CD14-positive monocyte (primary cell): ENCODE results near the gene CDCA8. TPM values are rescaled to one million over a fixed set of nuclear protein-coding genes. Genes with fewer than 3 reads are reported as not detected.

Experiments
- DNase-seq, 3 donors: peaks; one replicate each; pipeline ENCODE4 v3.0.0-alpha.2; 2011 to 2022
- H2AFZ ChIP-seq: 2 replicates; pipeline ENCODE4 v1.6.0; 2012; ENCODE audit warnings: mild to moderate bottlenecking, low read depth, low read length, inconsistent platforms; ENCODE audit not compliant: insufficient read depth, poor library complexity, severe bottlenecking
- H3K27ac ChIP-seq, 2 donors: 1 replicate in 1 of 2; 2 replicates in 1 of 2; pipeline ENCODE4 v1.5.1; 2012 to 2013; ENCODE audit warnings: low read length in 2 of 2, control low read depth in 1 of 2, inconsistent platforms in 1 of 2, low read depth in 1 of 2, mild to moderate bottlenecking in 1 of 2
- H3K27me3 ChIP-seq, 2 donors: one replicate each; pipeline versions ENCODE4 v1.6.0 to v1.6.1; 2011 to 2013; ENCODE audit warnings: low read length in 2 of 2; ENCODE audit not compliant: control insufficient read depth in 2 of 2, insufficient read depth in 2 of 2
- H3K36me3 ChIP-seq, 2 donors: replicated peaks in 1 of 2; 1 replicate in 1 of 2; 2 replicates in 1 of 2; pipeline versions ENCODE4 v1.5.1 to v1.6.1; 2012 to 2013; ENCODE audit warnings: low read length in 2 of 2, control low read depth in 1 of 2, inconsistent platforms in 1 of 2, mild to moderate bottlenecking in 1 of 2; ENCODE audit not compliant: insufficient read depth in 2 of 2, control insufficient read depth in 1 of 2
- H3K4me1 ChIP-seq, 2 donors: 1 replicate in 1 of 2; 2 replicates in 1 of 2; pipeline versions ENCODE4 v1.5.1 to v1.6.1; 2012 to 2013; ENCODE audit warnings: low read length in 2 of 2, control low read depth in 1 of 2, inconsistent platforms in 1 of 2, mild to moderate bottlenecking in 1 of 2, moderate library complexity in 1 of 2; ENCODE audit not compliant: insufficient read depth in 2 of 2, control insufficient read depth in 1 of 2
- H3K4me2 ChIP-seq: replicated peaks from 2 replicates; pipeline ENCODE3; 2012; ENCODE audit warnings: low read length, moderate library complexity, mild to moderate bottlenecking; ENCODE audit not compliant: poor library complexity, severe bottlenecking; ENCODE audit errors: extremely low read depth
- H3K4me3 ChIP-seq, 3 experiments: fragments of 200-600 bp in 1 of 3; sonication (generic) in 1 of 3; replicated peaks in 1 of 3; 1 replicate in 2 of 3; 2 replicates in 1 of 3; pipeline ENCODE4 v1.5.1; 2011 to 2013; ENCODE audit warnings: low read length in 3 of 3, mild to moderate bottlenecking in 3 of 3, control low read depth in 2 of 3, low read depth in 2 of 3, inconsistent platforms in 1 of 3, moderate library complexity in 1 of 3
- H3K79me2 ChIP-seq: 2 replicates; pipeline ENCODE4 v1.6.0; 2012; ENCODE audit warnings: mild to moderate bottlenecking, control low read depth, inconsistent platforms, low read length, moderate library complexity; ENCODE audit not compliant: insufficient read depth
- H3K9ac ChIP-seq: 2 replicates; pipeline ENCODE4 v1.6.0; 2017; ENCODE audit warnings: low read length, mild to moderate bottlenecking; ENCODE audit not compliant: insufficient read depth, poor library complexity, severe bottlenecking
- H3K9me3 ChIP-seq, 2 donors: replicated peaks in 1 of 2; 1 replicate in 1 of 2; 2 replicates in 1 of 2; pipeline versions ENCODE4 v1.5.1 to v1.6.1; 2012 to 2013; ENCODE audit warnings: low read length in 2 of 2, control low read depth in 1 of 2; ENCODE audit not compliant: control insufficient read depth in 1 of 2, insufficient read depth in 1 of 2
- H4K20me1 ChIP-seq: 2 replicates; pipeline ENCODE4 v1.6.0; 2012; ENCODE audit warnings: mild to moderate bottlenecking, low read length, control low read depth, moderate library complexity; ENCODE audit not compliant: insufficient read depth
- H3K27ac Mint-ChIP-seq, 7 donors: one replicate each; pipeline ENCODE4 v1.8.0; 2020; ENCODE audit warnings: mild to moderate bottlenecking in 7 of 7, mixed read lengths in 7 of 7, moderate library complexity in 6 of 7, inconsistent platforms in 2 of 7
- H3K27me3 Mint-ChIP-seq, 3 donors: one replicate each; pipeline ENCODE4 v1.8.0; 2021 to 2022; ENCODE audit warnings: low read depth in 3 of 3, mild to moderate bottlenecking in 3 of 3, mixed read lengths in 3 of 3, moderate library complexity in 3 of 3, inconsistent platforms in 1 of 3
- H3K36me3 Mint-ChIP-seq, 2 donors: one replicate each; pipeline ENCODE4 v1.8.0; 2020; ENCODE audit warnings: mixed read lengths in 2 of 2, inconsistent platforms in 1 of 2, mild to moderate bottlenecking in 1 of 2
- H3K4me1 Mint-ChIP-seq: one replicate; pipeline ENCODE4 v1.8.0; 2020; ENCODE audit warnings: mild to moderate bottlenecking, mixed read lengths
- H3K4me3 Mint-ChIP-seq, 2 donors: one replicate each; pipeline ENCODE4 v1.8.0; 2020; ENCODE audit warnings: mild to moderate bottlenecking in 2 of 2, mixed read lengths in 2 of 2, moderate library complexity in 1 of 2
- H3K9me3 Mint-ChIP-seq, 7 donors: one replicate each; pipeline ENCODE4 v1.8.0; 2020 to 2022; ENCODE audit warnings: mixed read lengths in 7 of 7, mild to moderate bottlenecking in 6 of 7, moderate library complexity in 6 of 7, inconsistent platforms in 2 of 7
- WGBS: methylation state at CpG from one replicate; pipeline ENCODE4 v1.1.5; 2013; ENCODE audit warnings: missing lambda C conversion rate; ENCODE audit not compliant: insufficient coverage; 5-methylcytosine and 5-hydroxymethylcytosine counted together
- intact Hi-C, 2 donors: fragments of 100-400 bp; cut with micrococcal nuclease; formaldehyde crosslinking; loops; one replicate each; pipeline versions ENCODE4 v1.15.0 to v1.15.1; 2023
- polyA plus RNA-seq, 3 donors: library from polyadenylated mRNA; depleted of rRNA in 1 of 3; unstranded in 2 of 3; stranded (reverse) in 1 of 3; fragments of 300-500 nt in 2 of 3; fragments of >200 nt in 1 of 3; fragmentation: Illumina TruSeq in 2 of 3; gene quantifications; 1 replicate in 2 of 3; 2 replicates in 1 of 3; pipeline ENCODE4 v1.2.3, GENCODE V29; 2012 to 2021
- TF ChIP-seq, protein P1 (sequence below): fragments of 200-600 bp; IDR thresholded peaks from one replicate; pipeline ENCODE4 v1.8.0; 2022; ENCODE audit warnings: antibody characterized with exemption, mild to moderate bottlenecking

Gene CDCA8
- polyA plus RNA-seq, 3 donors: 0.09 to 0.67 (median 0.60) TPM

DNA sequence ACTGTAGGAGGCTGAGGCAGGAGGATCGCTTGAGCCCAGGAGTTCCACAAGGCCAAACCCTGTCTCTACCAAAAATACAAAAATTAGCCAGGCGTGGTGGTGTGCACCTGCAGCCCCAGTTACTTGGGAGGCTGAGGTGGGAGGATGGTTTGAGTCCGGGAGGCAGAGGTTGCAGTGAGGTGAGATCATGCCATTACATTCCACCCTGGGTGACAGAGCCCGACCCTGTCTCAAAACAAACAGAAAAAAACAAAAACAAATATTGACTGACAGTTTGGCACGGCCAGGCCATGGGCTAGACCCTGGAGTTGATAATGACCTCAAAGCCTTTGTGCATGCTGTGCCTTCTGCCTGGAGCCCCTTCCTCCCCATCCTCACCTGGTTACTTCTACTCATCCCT, 38.4 kb upstream of the CDCA8 start:
- intact Hi-C loops: no loop called here
- H3K79me2 ChIP-seq: no peaks in the 10 kb centered on the region
- no peak overlapping the region for H3K27ac ChIP-seq
- Mint-ChIP-seq H3K27me3 (peaks cover 3 to 14% (median 12%) of the 10 kb centered on the region in 3 donors), H3K36me3 (no peaks in the 10 kb centered on the region), H3K27ac (no peak overlapping the region), H3K4me1 (no peaks in the 10 kb centered on the region), H3K4me3 (no peak overlapping the region), H3K9me3 (peaks cover 0 to 1% (median 0%) of the 10 kb centered on the region in 7 donors)
- no peaks in the 10 kb centered on the region for H3K4me1 ChIP-seq
- no peak for DNase-seq
- no peak overlapping the region for H2AFZ ChIP-seq
- H3K27me3 ChIP-seq: peaks cover 0 to 2% of the 10 kb centered on the region in 2 donors
- no peaks in the 10 kb centered on the region for H3K9me3 ChIP-seq
- H3K9ac ChIP-seq: no peak overlapping the region
- H3K4me2 ChIP-seq: no peak overlapping the region
- 58% methylated on average over 2 of the region's 5 CpGs for WGBS
- no peaks in the 10 kb centered on the region for H4K20me1 ChIP-seq
- H3K4me3 ChIP-seq: no peak overlapping the region
- TF ChIP-seq, protein P1, sequence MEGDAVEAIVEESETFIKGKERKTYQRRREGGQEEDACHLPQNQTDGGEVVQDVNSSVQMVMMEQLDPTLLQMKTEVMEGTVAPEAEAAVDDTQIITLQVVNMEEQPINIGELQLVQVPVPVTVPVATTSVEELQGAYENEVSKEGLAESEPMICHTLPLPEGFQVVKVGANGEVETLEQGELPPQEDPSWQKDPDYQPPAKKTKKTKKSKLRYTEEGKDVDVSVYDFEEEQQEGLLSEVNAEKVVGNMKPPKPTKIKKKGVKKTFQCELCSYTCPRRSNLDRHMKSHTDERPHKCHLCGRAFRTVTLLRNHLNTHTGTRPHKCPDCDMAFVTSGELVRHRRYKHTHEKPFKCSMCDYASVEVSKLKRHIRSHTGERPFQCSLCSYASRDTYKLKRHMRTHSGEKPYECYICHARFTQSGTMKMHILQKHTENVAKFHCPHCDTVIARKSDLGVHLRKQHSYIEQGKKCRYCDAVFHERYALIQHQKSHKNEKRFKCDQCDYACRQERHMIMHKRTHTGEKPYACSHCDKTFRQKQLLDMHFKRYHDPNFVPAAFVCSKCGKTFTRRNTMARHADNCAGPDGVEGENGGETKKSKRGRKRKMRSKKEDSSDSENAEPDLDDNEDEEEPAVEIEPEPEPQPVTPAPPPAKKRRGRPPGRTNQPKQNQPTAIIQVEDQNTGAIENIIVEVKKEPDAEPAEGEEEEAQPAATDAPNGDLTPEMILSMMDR: no peak
- H3K36me3 ChIP-seq: no peaks in the 10 kb centered on the region

DNA sequence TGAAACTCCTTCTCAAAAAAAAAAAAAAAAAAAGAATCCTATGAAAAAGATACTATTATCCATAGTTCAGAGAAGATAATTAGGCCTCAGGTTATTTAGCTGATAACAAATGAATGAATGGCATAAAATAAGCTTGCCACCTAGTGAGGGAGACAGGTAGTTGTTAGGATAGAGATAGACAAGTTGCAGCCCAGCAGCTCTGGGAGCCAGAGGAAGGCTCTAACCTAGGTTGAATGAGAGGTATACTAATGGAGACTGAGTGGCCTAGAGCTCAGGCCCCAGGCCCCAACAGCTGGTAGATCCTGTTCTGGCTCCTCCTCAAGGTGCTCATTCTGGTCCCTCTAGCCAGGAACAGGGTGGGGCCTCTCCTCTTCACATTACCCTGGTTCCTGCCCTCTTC, 37.0 kb upstream of the CDCA8 start:
- Histone ChIP-seq H3K27ac (no peak overlapping the region), H3K4me1 (no peaks in the 10 kb centered on the region), H3K36me3 (no peaks in the 10 kb centered on the region), H2AFZ (no peak overlapping the region), H3K4me2 (no peak overlapping the region), H3K9me3 (no peaks in the 10 kb centered on the region), H4K20me1 (no peaks in the 10 kb centered on the region), H3K9ac (no peak overlapping the region), H3K27me3 (peaks cover 0 to 2% of the 10 kb centered on the region in 2 donors), H3K79me2 (no peaks in the 10 kb centered on the region), H3K4me3 (no peak overlapping the region)
- TF ChIP-seq, protein P1: no peak
- intact Hi-C loops: no loop called here
- Mint-ChIP-seq H3K4me1 (no peaks in the 10 kb centered on the region), H3K4me3 (no peak overlapping the region), H3K27ac (peak overlapping the region in 1 of 7 donors; percentile 48), H3K27me3 (peaks cover 2 to 15% (median 12%) of the 10 kb centered on the region in 3 donors), H3K36me3 (no peaks in the 10 kb centered on the region), H3K9me3 (peaks cover 0 to 1% (median 0%) of the 10 kb centered on the region in 7 donors)
- no peak for DNase-seq
